ENCODE results near the gene LRMDA.

The LRMDA gene

GRCh38 chr10:76197293-76197692, 765.9 kb downstream of the LRMDA start:
- in situ Hi-C loops (cut with MboI; ENCODE audit: low sequenced_read_pairs): no loop called here

GRCh38 chr10:76198287-76199035, 767.0 kb downstream of the LRMDA start:
- in situ Hi-C loops (cut with MboI; ENCODE audit: low sequenced_read_pairs): no loop called here

GRCh38 chr10:76201962-76202361, 770.5 kb downstream of the LRMDA start:
- in situ Hi-C loops (cut with MboI; ENCODE audit: low sequenced_read_pairs): no loop called here

- in situ Hi-C loops (cut with MboI; ENCODE audit: low sequenced_read_pairs): no loop called here
Measured at GRCh38 chr10:76202777-76203176, 771.4 kb downstream of the LRMDA start.

GRCh38 chr10:76205361-76205760, 773.9 kb downstream of the LRMDA start:
- in situ Hi-C loops (cut with MboI; ENCODE audit: low sequenced_read_pairs): no loop called here

- in situ Hi-C loops (cut with MboI; ENCODE audit: low sequenced_read_pairs): no loop called here
Measured at GRCh38 chr10:76206797-76207352, 775.5 kb downstream of the LRMDA start.

- in situ Hi-C loops (cut with MboI; ENCODE audit: low sequenced_read_pairs): no loop called here
Measured at GRCh38 chr10:76209135-76209534, 777.7 kb downstream of the LRMDA start.

- in situ Hi-C loops (cut with MboI; ENCODE audit: low sequenced_read_pairs): no loop called here
Measured at GRCh38 chr10:76210211-76210610, 778.8 kb downstream of the LRMDA start.

- in situ Hi-C loops (cut with MboI; ENCODE audit: low sequenced_read_pairs): no loop called here
Measured at GRCh38 chr10:76211691-76212090, 780.3 kb downstream of the LRMDA start.

GRCh38 chr10:76213876-76214275, 782.5 kb downstream of the LRMDA start:
- in situ Hi-C loops (cut with MboI; ENCODE audit: low sequenced_read_pairs): no loop called here

GRCh38 chr10:76218035-76218434, 786.6 kb downstream of the LRMDA start:
- in situ Hi-C loops (cut with MboI; ENCODE audit: low sequenced_read_pairs): no loop called here

GRCh38 chr10:76229341-76229740, 797.9 kb downstream of the LRMDA start:
- in situ Hi-C loops (cut with MboI; ENCODE audit: low sequenced_read_pairs): no loop called here

- in situ Hi-C loops (cut with MboI; ENCODE audit: low sequenced_read_pairs): no loop called here
Measured at GRCh38 chr10:76230921-76231285, 799.5 kb downstream of the LRMDA start.

- in situ Hi-C loops (cut with MboI; ENCODE audit: low sequenced_read_pairs): no loop called here
Measured at GRCh38 chr10:76231286-76231934, 800.0 kb downstream of the LRMDA start.

GRCh38 chr10:76234499-76235226, 803.2 kb downstream of the LRMDA start:
- in situ Hi-C loops (cut with MboI; ENCODE audit: low sequenced_read_pairs): no loop called here

GRCh38 chr10:76236356-76236755, 804.9 kb downstream of the LRMDA start:
- in situ Hi-C loops (cut with MboI; ENCODE audit: low sequenced_read_pairs): no loop called here

- in situ Hi-C loops (cut with MboI; ENCODE audit: low sequenced_read_pairs): no loop called here
Measured at GRCh38 chr10:76242956-76243355, 811.5 kb downstream of the LRMDA start.

- in situ Hi-C loops (cut with MboI; ENCODE audit: low sequenced_read_pairs): no loop called here
Measured at GRCh38 chr10:76244061-76244686, 812.8 kb downstream of the LRMDA start.

- in situ Hi-C loops (cut with MboI; ENCODE audit: low sequenced_read_pairs): no loop called here
Measured at GRCh38 chr10:76245951-76246495, 814.6 kb downstream of the LRMDA start.

GRCh38 chr10:76248649-76249200, 817.3 kb downstream of the LRMDA start:
- in situ Hi-C loops (cut with MboI; ENCODE audit: low sequenced_read_pairs): no loop called here

Measured in HL-60/S4 treated with retinoic acid at 250 ng/mL for 4 days and 3 days (cell line).